ENCODE measurements around the gene NTM.

GRCh38 chr11:131918663-131919062 lies 548.2 kb downstream of the NTM start:
- TF ChIP-seq CTCF (IDR thresholded peaks at IDR 0.05), result no peak
- TF ChIP-seq POLR2A (IDR thresholded peaks at IDR 0.05), result no peak
- TF ChIP-seq POLR2AphosphoS5 (IDR thresholded peaks at IDR 0.05), result no peak
